Medulla oblongata (tissue), 1 donor: Measurements from ENCODE around the gene PCOLCE2.

Source experiments
- DNase-seq: peaks from one replicate; pipeline ENCODE4 v3.0.0-alpha.2; 2015; ENCODE audit errors: extremely low spot score

The PCOLCE2 gene

GRCh38 chr3:142863930-142864920 is 24.7 kb downstream of the PCOLCE2 start:
- DNase-seq: no peak

- no peak for DNase-seq
Observed at GRCh38 chr3:142863010-142863817, 25.7 kb downstream of the PCOLCE2 start.

- DNase-seq: no peak
Observed at GRCh38 chr3:142861926-142862325, 27.0 kb downstream of the PCOLCE2 start.

- no peak for DNase-seq
Observed at GRCh38 chr3:142858043-142858442, 30.8 kb downstream of the PCOLCE2 start.

GRCh38 chr3:142857056-142857455 is 31.8 kb downstream of the PCOLCE2 start:
- DNase-seq: peak; percentile 4

- DNase-seq: no peak
Observed at GRCh38 chr3:142853270-142854168, 35.4 kb downstream of the PCOLCE2 start.

GRCh38 chr3:142852009-142852408 is 36.9 kb downstream of the PCOLCE2 start:
- no peak for DNase-seq

GRCh38 chr3:142850395-142851023 is 38.4 kb downstream of the PCOLCE2 start:
- no peak for DNase-seq

- DNase-seq: no peak
Observed at GRCh38 chr3:142849148-142849547, 39.7 kb downstream of the PCOLCE2 start.

- DNase-seq: no peak
Observed at GRCh38 chr3:142846779-142847577, 41.9 kb downstream of the PCOLCE2 start.

GRCh38 chr3:142844339-142844977 is 44.4 kb downstream of the PCOLCE2 start:
- no peak for DNase-seq

GRCh38 chr3:142839831-142840230 is 49.1 kb downstream of the PCOLCE2 start:
- no peak for DNase-seq

- no peak for DNase-seq
Observed at GRCh38 chr3:142837526-142837925, 51.4 kb downstream of the PCOLCE2 start.

- DNase-seq: peak; percentile 87
Observed at GRCh38 chr3:142828703-142829305, 60.1 kb downstream of the PCOLCE2 start.

- DNase-seq: no peak
Observed at GRCh38 chr3:142819179-142819578, 69.7 kb downstream of the PCOLCE2 start.

GRCh38 chr3:142818651-142819050 is 70.2 kb downstream of the PCOLCE2 start:
- DNase-seq: no peak

- no peak for DNase-seq
Observed at GRCh38 chr3:142817897-142818296, 71.0 kb downstream of the PCOLCE2 start.

GRCh38 chr3:142817356-142817755 is 71.5 kb downstream of the PCOLCE2 start:
- DNase-seq: no peak

- DNase-seq: no peak
Observed at GRCh38 chr3:142815803-142816202, 73.1 kb downstream of the PCOLCE2 start.
